GM21737 (cell line): ENCODE data around the gene SPG7.
A peak's percentile ranks its signal among the peaks of the same experiment; 100 is the strongest.
"Not testable (repeated sequence)": the region's sequence is repeated elsewhere in the genome, so short reads cannot be mapped to it uniquely, and the experiment has no call there.

ENCODE experiments used
- ATAC-seq: cut with Tn5 transposase; IDR thresholded peaks from one replicate; pipeline ENCODE4 v1.9.1; 2021; ENCODE audit warnings: mild to moderate bottlenecking, moderate library complexity; ENCODE audit not compliant: unreplicated experiment

Gene SPG7

DNA sequence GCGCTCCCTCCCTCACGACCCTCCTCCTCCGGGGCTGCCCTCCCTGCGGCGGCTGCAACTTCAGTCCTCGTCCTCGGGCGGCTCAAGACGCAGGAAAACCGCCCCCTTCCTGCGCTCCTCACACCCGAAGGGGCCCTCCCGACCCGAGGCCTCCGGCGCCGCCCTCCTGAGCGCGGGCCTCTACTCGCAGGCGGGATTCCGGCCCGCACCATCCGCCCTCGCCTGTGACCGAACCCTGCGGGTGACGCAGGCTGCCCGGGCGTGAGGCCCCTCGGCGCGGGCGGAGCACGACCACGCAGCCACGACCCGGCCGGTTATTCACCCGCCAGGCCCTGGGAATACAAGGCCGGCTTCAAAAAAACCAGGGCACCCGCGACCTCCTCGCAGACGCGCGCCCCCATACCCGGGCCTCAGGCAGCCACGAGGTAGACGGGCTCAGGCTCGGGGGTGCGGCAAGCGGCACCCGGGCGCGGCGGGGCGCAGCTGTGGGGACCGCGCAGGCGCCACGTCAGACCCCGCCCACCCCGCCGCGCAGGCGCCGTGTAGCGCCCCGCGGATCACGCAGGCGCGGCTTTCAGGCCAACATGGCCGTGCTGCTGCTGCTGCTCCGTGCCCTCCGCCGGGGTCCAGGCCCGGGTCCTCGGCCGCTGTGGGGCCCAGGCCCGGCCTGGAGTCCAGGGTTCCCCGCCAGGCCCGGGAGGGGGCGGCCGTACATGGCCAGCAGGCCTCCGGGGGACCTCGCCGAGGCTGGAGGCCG, at the start of gene SPG7:
Gene SPG7 (plus strand): TSS at position 570 of the 757 bp plus-strand sequence. CDS start 15 bp downstream, at position 585.
- ATAC-seq, result peak; percentile 57

DNA sequence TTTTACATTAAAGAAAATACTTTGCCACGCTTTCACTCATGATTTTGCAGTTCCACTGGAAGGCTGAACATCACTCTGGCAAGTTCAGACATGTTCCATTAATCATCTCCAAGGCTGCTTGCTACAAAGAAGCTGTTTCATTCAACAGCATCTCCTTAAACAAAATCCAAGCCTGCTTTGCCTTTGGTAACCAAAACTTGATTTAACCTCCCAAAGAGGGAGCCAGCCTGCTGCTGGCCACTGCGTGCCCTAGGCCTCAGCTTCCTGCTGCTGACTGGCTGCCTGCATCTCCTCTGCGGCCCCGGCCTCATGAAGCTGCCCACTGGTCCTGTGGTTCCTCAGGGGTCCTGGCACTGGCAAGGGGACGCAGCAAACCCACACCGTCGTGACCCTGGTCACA, 49.7 kb upstream of the SPG7 start:
- no peak for ATAC-seq

DNA sequence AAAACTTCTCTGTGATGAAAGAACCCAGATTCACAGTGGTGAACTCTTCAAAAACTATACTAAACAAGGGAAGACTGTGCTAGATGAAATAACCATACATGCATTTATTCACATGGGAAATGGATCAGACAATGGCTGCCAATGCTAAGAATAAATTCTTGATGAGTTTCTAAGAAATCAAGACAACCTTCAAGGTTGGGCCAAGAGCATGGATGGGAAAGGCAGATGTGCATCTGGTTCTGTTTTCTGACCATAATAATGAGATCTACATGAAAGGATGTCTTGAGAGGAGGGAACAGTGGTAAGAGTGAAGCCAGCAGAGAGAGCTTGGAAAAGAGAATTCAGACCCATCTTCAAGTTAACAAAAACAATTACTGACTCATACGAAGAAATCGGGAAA, 49.2 kb upstream of the SPG7 start:
- no peak for ATAC-seq

DNA sequence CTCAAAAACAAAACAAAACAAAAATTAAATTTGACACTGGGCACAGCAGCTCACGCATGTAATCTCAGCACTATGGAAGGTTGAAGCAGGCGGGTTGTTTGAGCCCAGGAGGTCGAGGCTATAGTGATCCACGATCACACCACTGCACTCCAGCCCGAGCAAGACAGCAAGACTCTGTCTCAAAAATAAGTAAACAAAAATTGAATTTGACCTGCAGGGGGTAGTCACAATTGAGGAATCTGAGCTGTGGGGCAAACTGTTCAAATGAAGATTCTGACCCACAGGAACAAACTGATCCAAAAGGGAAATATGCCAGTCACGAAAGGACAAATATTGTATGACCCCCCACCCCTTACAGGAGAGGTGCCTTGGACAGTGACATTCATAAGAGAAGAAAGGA, 47.6 kb upstream of the SPG7 start:
- ATAC-seq, result no peak

DNA sequence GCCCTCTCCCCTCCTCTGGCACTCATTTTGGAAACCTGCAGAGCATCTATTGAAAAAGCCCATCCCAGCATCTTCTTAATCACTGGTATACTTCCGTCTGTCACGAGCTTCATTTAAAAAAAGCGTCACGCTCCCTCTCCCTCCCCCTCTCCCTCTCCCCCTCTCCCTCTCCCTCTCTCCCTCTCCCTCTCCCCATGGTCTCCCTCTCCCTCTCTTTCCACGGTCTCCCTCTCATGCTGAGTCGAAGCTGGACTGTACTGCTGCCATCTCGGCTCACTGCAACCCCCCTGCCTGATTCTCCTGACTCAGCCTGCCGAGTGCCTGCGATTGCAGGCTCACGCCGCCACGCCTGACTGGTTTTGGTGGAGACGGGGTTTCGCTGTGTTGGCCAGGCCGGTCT, 46.3 kb upstream of the SPG7 start:
- ATAC-seq, result not testable (repeated sequence)

DNA sequence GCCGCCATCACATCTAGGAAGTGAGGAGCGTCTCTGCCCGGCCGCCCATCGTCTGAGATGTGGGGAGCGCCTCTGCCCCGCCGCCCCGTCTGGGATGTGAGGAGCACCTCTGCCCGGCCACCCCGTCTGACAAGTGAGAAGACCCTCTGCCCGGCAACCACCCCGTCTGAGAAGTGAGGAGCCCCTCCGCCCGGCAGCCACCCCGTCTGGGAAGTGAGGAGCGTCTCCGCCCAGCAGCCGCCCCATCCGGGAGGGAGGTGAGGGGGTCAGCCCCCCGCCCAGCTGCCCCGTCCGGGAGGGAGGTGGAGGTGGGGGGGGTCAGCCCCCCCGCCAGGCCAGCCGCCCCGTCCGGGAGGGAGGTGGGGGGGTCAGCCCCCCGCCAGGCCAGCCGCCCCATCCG, 45.6 kb upstream of the SPG7 start:
- not testable (repeated sequence) for ATAC-seq

DNA sequence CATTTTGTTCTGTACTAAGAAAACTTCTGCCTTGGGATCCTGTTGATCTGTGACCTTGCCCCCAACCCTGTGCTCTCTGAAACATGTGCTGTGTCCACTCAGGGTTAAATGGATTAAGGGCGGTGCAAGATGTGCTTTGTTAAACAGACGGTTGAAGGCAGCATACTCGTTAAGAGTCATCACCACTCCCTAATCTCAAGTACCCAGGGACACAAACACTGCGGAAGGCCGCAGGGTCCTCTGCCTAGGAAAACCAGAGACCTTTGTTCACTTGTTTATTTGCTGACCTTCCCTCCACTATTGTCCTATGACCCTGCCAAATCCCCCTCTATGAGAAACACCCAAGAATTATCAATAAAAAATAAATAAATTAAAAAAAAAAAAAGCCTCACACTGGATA, 44.9 kb upstream of the SPG7 start:
- not testable (repeated sequence) for ATAC-seq

DNA sequence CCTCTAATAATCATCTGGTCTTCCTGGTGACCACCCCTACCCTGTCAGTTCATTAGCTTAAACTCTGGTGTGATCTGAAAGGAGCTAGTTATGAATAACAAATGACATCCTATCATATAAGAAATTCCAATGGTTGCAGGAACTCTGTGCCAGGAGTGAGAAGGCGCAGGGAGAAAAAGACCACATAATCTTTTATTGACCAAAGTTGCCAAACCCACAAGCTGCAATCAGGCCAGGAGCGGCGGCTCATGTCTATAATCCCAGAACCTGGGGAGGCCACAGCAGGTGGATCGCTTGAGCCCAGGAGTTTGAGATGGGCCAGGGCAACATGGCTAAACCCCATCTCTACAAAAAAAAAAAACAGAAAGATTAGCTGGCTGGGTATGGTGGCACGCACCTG, 41.3 kb upstream of the SPG7 start:
- no peak for ATAC-seq

DNA sequence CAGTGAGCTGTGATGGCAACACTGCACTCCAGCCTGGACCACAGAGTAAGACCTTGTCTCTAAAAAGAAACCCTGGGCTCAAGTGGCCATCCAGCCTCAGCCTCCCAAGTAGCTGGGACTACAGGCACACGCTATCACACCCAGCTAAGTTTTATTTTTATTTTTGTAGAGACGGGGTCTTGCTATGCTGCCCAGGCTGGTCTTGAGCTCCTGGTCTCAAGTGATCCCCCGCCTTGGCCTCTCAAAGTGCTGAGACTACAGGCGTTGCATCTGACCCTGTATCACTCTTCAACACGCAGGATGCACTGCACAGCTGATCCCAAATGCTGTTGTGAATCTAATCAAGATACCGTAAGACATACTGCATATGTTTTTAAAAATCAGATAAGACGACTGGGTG, 40.8 kb upstream of the SPG7 start:
- no peak for ATAC-seq

DNA sequence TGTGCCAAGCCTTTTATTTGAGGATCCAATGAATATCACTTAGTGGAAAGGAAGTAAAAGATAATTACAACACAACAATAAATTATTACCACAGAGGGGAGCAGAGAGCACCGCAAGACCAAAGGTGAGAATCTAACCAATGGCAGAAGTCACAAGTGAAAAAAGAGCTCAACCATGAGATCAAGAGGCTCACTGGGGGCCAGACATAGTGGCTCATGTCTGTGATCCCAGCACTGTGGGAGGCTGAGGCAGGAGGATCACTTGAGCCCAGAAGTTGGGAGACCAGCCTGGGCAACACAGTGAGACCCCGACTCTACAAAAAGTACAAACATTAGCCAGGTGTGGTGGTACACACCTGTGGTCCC, 35.5 kb upstream of the SPG7 start:
- ATAC-seq, result no peak

DNA sequence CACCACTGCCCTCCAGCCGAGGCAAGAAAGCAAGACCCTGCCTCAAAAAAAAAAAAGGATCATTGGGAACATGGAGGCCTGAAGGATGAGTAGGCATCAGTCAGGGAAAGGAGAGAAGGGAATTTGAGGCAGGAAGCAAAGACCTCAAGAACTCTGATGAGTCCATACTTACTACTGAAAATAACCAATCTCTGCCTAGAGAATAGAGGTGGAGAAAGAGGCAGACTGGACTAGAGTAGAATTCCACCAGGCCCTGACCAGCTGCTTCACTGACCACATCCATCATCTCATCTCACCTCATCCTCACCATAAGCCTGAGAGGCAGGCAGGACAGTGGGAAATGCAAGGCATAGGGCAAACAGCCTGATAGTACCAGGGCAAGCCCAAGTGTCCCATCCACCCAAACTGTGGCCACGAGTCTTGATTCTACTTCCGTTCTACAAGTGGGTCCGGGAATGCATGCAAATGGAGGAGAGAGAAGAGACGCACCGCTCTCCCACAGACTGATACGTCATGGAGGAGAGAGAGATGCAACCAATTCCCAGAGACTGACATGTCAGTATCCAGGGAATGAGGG, 35.0 kb upstream of the SPG7 start:
- ATAC-seq, result no peak

DNA sequence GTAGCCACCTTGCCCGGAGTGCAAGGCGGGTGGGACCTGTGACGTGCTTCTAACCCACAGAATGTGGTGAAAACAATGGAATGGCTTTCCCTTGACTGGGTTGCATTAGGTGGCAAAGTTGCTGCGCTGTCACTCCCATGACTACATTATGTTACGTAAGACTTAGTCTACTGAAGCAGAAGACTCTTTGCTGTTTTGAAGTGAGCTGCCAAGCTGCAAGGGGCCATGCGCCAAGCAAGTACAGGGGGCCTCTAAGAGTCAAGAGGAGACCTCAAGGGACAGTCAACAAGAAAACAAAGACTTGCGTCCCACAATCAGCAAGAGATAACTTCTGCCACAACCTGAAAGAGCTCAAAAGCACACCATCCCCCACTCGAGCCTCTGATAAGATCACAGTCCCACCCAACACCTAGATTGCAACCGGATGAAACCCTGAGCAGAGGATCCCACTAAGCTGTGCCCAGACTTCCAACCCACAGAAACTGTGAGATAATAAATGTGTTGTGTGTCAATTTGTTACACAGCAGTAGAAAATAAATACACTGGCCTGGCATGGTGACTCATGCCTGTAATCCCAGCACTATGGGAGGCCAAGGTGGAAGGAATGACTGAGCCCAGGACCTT, 34.3 kb upstream of the SPG7 start:
- no peak for ATAC-seq

DNA sequence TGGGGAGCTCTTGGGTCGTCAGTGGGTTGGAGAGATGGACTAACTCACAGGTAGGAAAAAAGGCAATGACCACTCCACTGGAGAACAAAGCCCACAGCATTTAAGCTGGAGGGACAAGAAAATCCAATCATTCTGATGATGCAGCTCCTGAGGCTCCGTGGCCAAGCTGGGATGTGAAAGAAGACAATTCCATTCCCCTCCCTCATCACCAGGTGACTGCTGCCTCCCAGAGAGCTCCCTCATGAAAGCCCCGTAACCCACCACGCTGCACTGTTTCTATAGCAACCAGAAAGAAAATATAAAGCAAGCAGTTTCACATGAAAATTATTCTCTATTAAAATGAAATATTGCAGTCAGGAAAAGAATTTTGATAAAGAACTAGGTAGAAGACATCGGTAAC, 33.1 kb upstream of the SPG7 start:
- ATAC-seq, result no peak

DNA sequence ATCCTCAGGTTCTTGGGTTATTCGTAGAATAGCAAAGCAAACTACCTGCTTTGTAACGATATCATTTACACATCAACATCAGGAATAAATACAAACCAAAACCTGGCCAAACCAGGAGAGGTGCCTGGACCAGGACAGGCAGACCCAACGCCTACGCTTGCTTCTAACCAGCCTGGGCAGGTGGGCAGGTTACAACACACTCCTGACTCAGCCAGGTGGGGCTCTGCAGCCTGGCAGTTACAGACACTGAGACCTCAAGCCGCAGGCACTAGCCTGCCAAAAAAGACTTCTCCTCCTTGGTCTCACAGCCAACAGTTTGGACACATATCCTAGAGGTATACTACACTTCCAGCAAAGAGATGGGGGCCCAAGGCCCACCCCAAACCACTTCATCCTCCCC, 31.8 kb upstream of the SPG7 start:
- ATAC-seq, result peak; percentile 18

DNA sequence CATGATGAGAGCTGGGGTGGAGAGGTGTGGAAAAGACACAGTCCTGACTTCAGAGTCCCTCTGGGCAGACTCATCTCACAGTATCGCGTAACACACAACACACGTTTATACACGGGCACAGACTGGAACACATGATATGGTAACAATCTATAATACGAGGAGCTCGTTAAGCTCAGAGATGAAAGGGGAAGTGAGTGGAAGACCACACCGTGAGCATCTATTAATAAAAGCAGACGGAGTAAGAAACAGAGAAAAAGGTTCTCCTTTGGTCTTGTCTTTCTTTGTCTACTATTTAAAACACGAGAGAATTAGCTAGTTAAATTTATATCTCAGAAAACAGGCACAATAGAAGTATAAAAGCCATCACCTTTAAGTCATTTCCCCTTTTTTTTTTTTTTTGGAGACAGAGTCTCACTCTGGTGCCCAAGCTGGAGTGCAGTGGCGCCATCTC, 31.4 kb upstream of the SPG7 start:
- ATAC-seq, result peak; percentile 56

DNA sequence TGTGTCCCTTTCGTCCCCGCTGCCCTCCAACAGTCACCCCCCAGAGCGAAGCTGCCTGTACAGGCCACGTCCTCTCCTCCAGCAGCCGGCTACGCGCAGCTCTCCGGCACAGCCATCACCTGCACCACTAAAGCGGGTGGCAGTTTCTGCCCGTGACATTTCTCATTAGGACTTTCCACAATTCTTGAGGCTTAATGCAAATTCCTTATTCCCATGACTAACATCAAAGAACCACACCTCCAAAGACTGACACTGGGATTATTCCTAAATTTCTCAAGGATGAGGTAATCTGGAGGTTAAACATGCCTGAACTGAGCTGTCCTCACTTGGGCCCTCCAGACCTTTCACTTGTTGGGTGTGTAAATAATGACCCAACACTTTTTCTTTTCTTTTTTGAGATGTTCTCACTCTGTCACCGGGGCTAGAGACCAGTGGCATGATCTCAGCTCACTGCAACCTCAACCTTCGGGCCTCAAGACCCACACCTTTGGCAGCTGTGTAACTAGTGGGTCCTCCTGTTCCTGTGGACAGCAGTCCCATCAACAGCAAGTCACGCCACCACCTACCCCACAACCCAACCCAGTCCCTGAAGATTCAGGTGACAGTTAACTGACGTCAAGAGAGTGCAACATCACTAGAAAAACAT, 29.5 kb upstream of the SPG7 start:
- ATAC-seq, result no peak

DNA sequence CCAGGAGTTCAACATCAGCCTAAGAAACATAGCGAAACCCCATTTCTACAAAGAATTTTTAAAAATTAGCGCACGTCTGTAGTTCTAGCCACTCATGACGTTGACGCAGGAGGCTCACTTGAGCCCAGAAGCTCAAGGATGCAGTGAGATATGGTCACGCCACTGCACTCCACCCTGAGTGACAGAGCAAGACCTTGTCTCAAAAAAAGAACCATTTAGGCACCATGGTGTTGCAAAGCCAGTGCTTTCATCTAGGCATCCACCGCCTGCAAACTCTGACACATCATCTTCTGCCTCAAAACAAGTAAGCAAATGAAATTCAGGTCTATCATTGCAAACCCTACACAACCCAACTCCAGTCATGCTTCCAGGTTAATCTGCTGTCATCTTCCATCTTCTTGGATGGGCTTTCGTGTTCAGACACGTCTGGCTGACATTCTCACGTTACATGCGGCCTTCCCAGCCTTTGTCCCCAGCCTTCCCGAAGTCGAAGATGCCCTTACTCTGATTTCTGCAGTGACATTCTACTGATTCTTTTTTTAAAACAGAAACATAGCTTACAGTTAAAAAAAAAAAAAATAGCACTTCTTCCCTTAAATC, 26.7 kb upstream of the SPG7 start:
- no peak for ATAC-seq

DNA sequence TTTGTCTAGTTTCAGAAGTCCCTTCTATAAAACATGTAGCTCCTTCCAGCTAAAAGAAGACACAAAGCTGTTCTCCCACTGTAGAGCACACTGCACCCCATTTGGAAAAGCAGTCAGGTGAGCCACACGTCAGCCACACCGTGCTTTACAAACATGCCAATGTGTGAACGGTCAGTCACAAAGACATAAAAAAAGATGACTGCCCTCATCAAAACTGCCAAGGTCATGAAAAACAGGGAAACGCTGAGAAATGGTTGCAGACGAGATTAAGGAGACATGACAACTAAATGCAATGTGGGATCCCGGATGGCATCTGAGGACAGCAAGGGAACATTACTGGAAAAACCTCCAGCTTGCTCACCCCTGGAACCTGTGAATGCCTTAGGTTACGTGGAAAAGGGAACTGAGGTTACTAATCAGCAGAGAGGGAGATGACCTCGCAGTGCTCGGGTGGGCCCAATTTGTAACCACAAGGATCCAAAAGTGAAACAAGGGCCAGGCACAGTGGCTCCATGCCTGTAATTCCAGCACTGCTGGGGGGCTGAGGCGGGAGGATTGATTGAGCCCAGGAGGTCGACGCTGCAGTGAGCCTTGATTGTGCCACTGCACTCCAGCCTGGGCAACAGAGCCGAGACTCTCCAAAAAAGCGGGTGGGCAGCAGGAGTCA, 25.9 kb upstream of the SPG7 start:
- no peak for ATAC-seq

DNA sequence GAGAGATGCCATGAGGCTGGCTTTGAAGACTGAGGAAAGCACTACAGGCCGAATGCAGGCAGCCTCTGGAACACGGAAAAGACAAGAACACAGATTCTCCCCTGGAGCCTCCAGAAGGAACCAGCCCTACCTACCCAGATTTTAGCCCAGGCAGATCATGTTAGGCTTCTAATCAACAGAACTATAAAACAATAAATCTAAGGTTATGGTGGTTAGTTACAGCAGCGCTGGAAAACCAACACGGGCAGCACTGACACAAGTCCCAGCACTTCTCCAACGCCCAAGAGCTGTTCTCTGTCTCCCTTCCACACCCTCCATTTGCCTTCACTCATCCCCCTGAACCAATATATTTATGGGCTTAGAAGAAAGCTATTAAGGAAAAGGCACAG, 25.4 kb upstream of the SPG7 start:
- no peak for ATAC-seq

DNA sequence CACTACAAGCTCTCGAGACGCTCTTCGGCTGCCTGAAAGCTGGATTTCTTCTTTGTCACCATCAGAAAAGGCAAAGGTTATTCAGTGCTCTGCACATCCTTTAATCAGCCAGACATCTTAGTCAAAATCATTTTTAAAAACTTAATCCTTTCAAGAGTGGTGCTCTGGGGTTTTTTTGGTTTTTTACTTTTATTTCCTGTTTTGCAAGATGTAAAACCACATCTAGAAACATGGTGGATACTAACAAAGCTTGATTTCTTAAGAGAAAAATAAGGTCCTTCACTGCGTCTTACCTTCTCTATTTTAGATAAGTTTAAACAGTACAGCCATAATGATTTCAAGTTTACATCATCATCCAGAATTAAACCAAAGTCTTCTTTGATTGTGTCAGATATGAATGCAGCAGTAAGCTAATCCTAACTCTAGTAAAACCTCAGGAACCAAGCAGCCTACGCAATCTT, 24.1 kb upstream of the SPG7 start:
- no peak for ATAC-seq
